H9 (cell line): ENCODE data around the gene LITAFD. TPM values are rescaled to one million over a fixed set of nuclear protein-coding genes. Genes with fewer than 3 reads are reported as not detected.

Source experiments
- DNase-seq: peaks from one replicate; pipeline ENCODE4 v3.0.0-alpha.2; 2017
- H2AFZ ChIP-seq: one replicate; pipeline ENCODE4 v1.6.1; 2013; ENCODE audit warnings: mild to moderate bottlenecking, low read length, control low read depth, moderate library complexity
- H2AK5ac ChIP-seq: 2 replicates; pipeline ENCODE4 v1.6.1; 2013; ENCODE audit warnings: low read length, control low read depth, mixed read lengths; ENCODE audit not compliant: insufficient read length
- H2BK120ac ChIP-seq: one replicate; pipeline ENCODE4 v1.6.1; 2013; ENCODE audit warnings: low read depth, mild to moderate bottlenecking, low read length, control low read depth, inconsistent platforms; ENCODE audit not compliant: poor library complexity, severe bottlenecking
- H2BK12ac ChIP-seq: 2 replicates; pipeline ENCODE4 v1.6.1; 2013; ENCODE audit warnings: low read length, control low read depth, mixed read lengths, low read depth; ENCODE audit not compliant: insufficient read length
- H2BK15ac ChIP-seq: 2 replicates; pipeline ENCODE4 v1.6.1; 2013; ENCODE audit warnings: low read depth, low read length, control low read depth
- H2BK20ac ChIP-seq: one replicate; pipeline ENCODE4 v1.6.1; 2013; ENCODE audit warnings: low read depth, mild to moderate bottlenecking, low read length, control low read depth, inconsistent platforms; ENCODE audit not compliant: poor library complexity, severe bottlenecking
- H2BK5ac ChIP-seq: 2 replicates; pipeline ENCODE4 v1.6.1; 2013; ENCODE audit warnings: low read length, control low read depth, mixed read lengths; ENCODE audit not compliant: insufficient read length
- H3K14ac ChIP-seq: 2 replicates; pipeline ENCODE4 v1.6.1; 2013; ENCODE audit warnings: low read length, control low read depth; ENCODE audit not compliant: insufficient read depth
- H3K18ac ChIP-seq: 2 replicates; pipeline ENCODE4 v1.6.1; 2013; ENCODE audit warnings: low read depth, mild to moderate bottlenecking, mixed read lengths, low read length, control low read depth; ENCODE audit not compliant: insufficient read length
- H3K23ac ChIP-seq: 2 replicates; pipeline ENCODE4 v1.6.1; 2013; ENCODE audit warnings: low read length, control low read depth, mixed read lengths, low read depth; ENCODE audit not compliant: insufficient read length
- H3K23me2 ChIP-seq: 2 replicates; pipeline ENCODE4 v1.6.1; 2013; ENCODE audit warnings: low read depth, mild to moderate bottlenecking, mixed read lengths, low read length, control low read depth; ENCODE audit not compliant: insufficient read length, poor library complexity, severe bottlenecking
- H3K27ac ChIP-seq: 2 replicates; pipeline ENCODE4 v1.5.1; 2013; ENCODE audit warnings: low read length, control low read depth, mixed read lengths, low read depth; ENCODE audit not compliant: insufficient read length
- H3K27me3 ChIP-seq: 2 replicates; pipeline ENCODE4 v1.6.1; 2013; ENCODE audit warnings: low read length, control low read depth, inconsistent platforms; ENCODE audit not compliant: insufficient read depth
- H3K4ac ChIP-seq: 2 replicates; pipeline ENCODE4 v1.6.1; 2013; ENCODE audit warnings: low read depth, mild to moderate bottlenecking, control low read depth, inconsistent platforms, low read length, moderate library complexity
- H3K4me1 ChIP-seq: 2 replicates; pipeline ENCODE4 v1.6.1; 2013; ENCODE audit warnings: low read length, control low read depth, inconsistent platforms; ENCODE audit not compliant: insufficient read depth
- H3K4me2 ChIP-seq: 2 replicates; pipeline ENCODE4 v1.6.1; 2013; ENCODE audit warnings: low read length, control low read depth, mixed read lengths; ENCODE audit not compliant: insufficient read length, insufficient read depth
- H3K56ac ChIP-seq: 2 replicates; pipeline ENCODE4 v1.6.1; 2013; ENCODE audit warnings: low read depth, mild to moderate bottlenecking, mixed read lengths, low read length, control low read depth; ENCODE audit not compliant: insufficient read length
- H3K79me1 ChIP-seq: 2 replicates; pipeline ENCODE4 v1.6.1; 2013; ENCODE audit warnings: low read depth, mild to moderate bottlenecking, moderate library complexity, low read length, control low read depth, inconsistent platforms; ENCODE audit not compliant: insufficient read depth, poor library complexity, severe bottlenecking
- H3K79me2 ChIP-seq: 2 replicates; pipeline ENCODE4 v1.6.1; 2013; ENCODE audit warnings: low read length, control low read depth, inconsistent platforms; ENCODE audit not compliant: insufficient read depth
- H3K9ac ChIP-seq: 2 replicates; pipeline ENCODE4 v1.6.1; 2013; ENCODE audit warnings: low read length, control low read depth, mixed read lengths; ENCODE audit not compliant: insufficient read length; ENCODE audit errors: extremely low read depth
- H3K9me3 ChIP-seq: one replicate; pipeline ENCODE4 v1.6.1; 2013; ENCODE audit warnings: low read depth, low read length, inconsistent platforms; ENCODE audit not compliant: control insufficient read depth
- H3T11ph ChIP-seq: one replicate; pipeline ENCODE4 v1.6.1; 2013; ENCODE audit warnings: mild to moderate bottlenecking, low read length, control low read depth, inconsistent platforms
- H4K20me1 ChIP-seq: one replicate; pipeline ENCODE4 v1.6.1; 2013; ENCODE audit not compliant: control insufficient read depth, insufficient read length, insufficient read depth
- H4K5ac ChIP-seq: 2 replicates; pipeline ENCODE4 v1.6.1; 2013; ENCODE audit warnings: low read depth, mild to moderate bottlenecking, mixed read lengths, low read length, control low read depth; ENCODE audit not compliant: insufficient read length
- H4K8ac ChIP-seq: replicated peaks from 2 replicates; pipeline ENCODE4 v1.6.1; 2013; ENCODE audit warnings: low read length, control low read depth, mixed read lengths, low read depth; ENCODE audit not compliant: insufficient read length
- H4K91ac ChIP-seq: 2 replicates; pipeline ENCODE4 v1.6.1; 2013; ENCODE audit warnings: low read depth, mild to moderate bottlenecking, moderate library complexity, mixed read lengths, low read length, control low read depth; ENCODE audit not compliant: insufficient read length
- H3K27ac Mint-ChIP-seq, 3 experiments: 2 replicates in 2 of 3; 3 replicates in 1 of 3; pipeline ENCODE4 v1.8.0; 2020 to 2021; ENCODE audit warnings: mixed read lengths in 3 of 3, mild to moderate bottlenecking in 1 of 3, moderate library complexity in 1 of 3
- H3K27me3 Mint-ChIP-seq: 2 replicates; pipeline ENCODE4 v1.8.0; 2021; ENCODE audit warnings: low read depth, mild to moderate bottlenecking, moderate library complexity, mixed read lengths
- H3K36me3 Mint-ChIP-seq, 3 experiments: 2 replicates in 2 of 3; 3 replicates in 1 of 3; pipeline ENCODE4 v1.8.0; 2020 to 2021; ENCODE audit warnings: low read depth in 3 of 3, mixed read lengths in 3 of 3; ENCODE audit not compliant: insufficient read depth in 1 of 3
- H3K4me1 Mint-ChIP-seq, 2 experiments: 2 replicates each; pipeline ENCODE4 v1.8.0; 2020; ENCODE audit warnings: mixed read lengths in 2 of 2
- H3K4me3 Mint-ChIP-seq, 2 experiments: 2 replicates in 1 of 2; 3 replicates in 1 of 2; pipeline ENCODE4 v1.8.0; 2020 to 2021; ENCODE audit warnings: mild to moderate bottlenecking in 2 of 2, mixed read lengths in 2 of 2, moderate library complexity in 1 of 2
- H3K9me3 Mint-ChIP-seq, 2 experiments: 2 replicates in 1 of 2; 3 replicates in 1 of 2; pipeline ENCODE4 v1.8.0; 2020; ENCODE audit warnings: mild to moderate bottlenecking in 2 of 2, mixed read lengths in 2 of 2, moderate library complexity in 1 of 2
- CTCF ChIP-seq: fragments of 200-600 bp; sonication (generic); conservative IDR thresholded peaks from 3 replicates; pipeline ENCODE4 v1.8.0; 2021; ENCODE audit warnings: antibody characterized with exemption, mild to moderate bottlenecking
- WGBS: extraction: QIAGEN DNeasy Blood & Tissue Kit; methylation state at CpG from one replicate; pipeline ENCODE4 v1.1.7; 2013; ENCODE audit warnings: missing lambda C conversion rate, low lambda C conversion rate, mixed read lengths; ENCODE audit not compliant: insufficient read length; ENCODE audit errors: extremely low coverage; 5-methylcytosine and 5-hydroxymethylcytosine counted together
- total RNA-seq: library from RNA; stranded (reverse); gene quantifications from 2 replicates; pipeline ENCODE4 v1.2.1, GENCODE V29; 2021

LITAFD gene
- total RNA-seq, 1 experiment from 2014 or later: not detected

- Histone ChIP-seq H3K56ac (no peak overlapping the region), H2BK120ac (no peak overlapping the region), H3K23me2 (no peaks in the 10 kb centered on the region), H3K9me3 (no peaks in the 10 kb centered on the region), H3T11ph (no peak overlapping the region), H3K23ac (no peak overlapping the region), H3K27me3 (no peaks in the 10 kb centered on the region), H3K9ac (no peak overlapping the region), H4K20me1 (peaks cover 2% of the 10 kb centered on the region), H4K8ac (no peak overlapping the region), H2BK20ac (no peak overlapping the region), H2BK12ac (no peak overlapping the region), H3K79me1 (peaks cover 3% of the 10 kb centered on the region), H3K27ac (no peak overlapping the region), H2AFZ (no peak overlapping the region), H3K4me1 (no peaks in the 10 kb centered on the region), H4K91ac (no peak overlapping the region), H3K4me2 (no peak overlapping the region), H2AK5ac (no peak overlapping the region), H3K4ac (no peak overlapping the region), H4K5ac (no peak overlapping the region), H2BK5ac (no peak overlapping the region), H2BK15ac (no peak overlapping the region), H3K79me2 (peaks cover 2% of the 10 kb centered on the region; the same call in 1 of the 2 replicates), H3K14ac (no peak overlapping the region), H3K18ac (no peak overlapping the region)
- no CpG with 5 or more reads among the region's 11 CpGs for WGBS
- DNase-seq: no peak
- peak; percentile 56; the same call in 2 of the 3 replicates for TF ChIP-seq CTCF
- Mint-ChIP-seq H3K4me1 (peaks cover 20 to 30% of the 10 kb centered on the region in 2 experiments), H3K27me3 (no peaks in the 10 kb centered on the region; the same call in 1 of the 2 replicates), H3K4me3 (no peak overlapping the region), H3K27ac (peak overlapping the region in 2 of 3 experiments; percentile 70 to 89; a peak in 4 of 7 replicates), H3K36me3 (peaks cover 53 to 90% (median 81%) of the 10 kb centered on the region in 3 experiments), H3K9me3 (peaks cover 0 to 3% of the 10 kb centered on the region in 2 experiments; a peak in 2 of 5 replicates)
These were observed 26.9 kb upstream of the LITAFD start for GRCh38 chr16:8855051-8855786.
